ENCODE measurements around the gene MREG.
"Not testable (repeated sequence)": the region's sequence is repeated elsewhere in the genome, so short reads cannot be mapped to it uniquely, and the experiment has no call there.

Gene MREG

GRCh38 chr2:215997219-215997618 lies 16.1 kb downstream of the MREG start:
- TF ChIP-seq, protein P1, sequence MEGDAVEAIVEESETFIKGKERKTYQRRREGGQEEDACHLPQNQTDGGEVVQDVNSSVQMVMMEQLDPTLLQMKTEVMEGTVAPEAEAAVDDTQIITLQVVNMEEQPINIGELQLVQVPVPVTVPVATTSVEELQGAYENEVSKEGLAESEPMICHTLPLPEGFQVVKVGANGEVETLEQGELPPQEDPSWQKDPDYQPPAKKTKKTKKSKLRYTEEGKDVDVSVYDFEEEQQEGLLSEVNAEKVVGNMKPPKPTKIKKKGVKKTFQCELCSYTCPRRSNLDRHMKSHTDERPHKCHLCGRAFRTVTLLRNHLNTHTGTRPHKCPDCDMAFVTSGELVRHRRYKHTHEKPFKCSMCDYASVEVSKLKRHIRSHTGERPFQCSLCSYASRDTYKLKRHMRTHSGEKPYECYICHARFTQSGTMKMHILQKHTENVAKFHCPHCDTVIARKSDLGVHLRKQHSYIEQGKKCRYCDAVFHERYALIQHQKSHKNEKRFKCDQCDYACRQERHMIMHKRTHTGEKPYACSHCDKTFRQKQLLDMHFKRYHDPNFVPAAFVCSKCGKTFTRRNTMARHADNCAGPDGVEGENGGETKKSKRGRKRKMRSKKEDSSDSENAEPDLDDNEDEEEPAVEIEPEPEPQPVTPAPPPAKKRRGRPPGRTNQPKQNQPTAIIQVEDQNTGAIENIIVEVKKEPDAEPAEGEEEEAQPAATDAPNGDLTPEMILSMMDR (IDR thresholded peaks at IDR 0.05; ENCODE audit: control insufficient read depth, extremely low read depth, insufficient read depth), result no peak
- no peak overlapping the region for H3K4me3 ChIP-seq (ENCODE audit: low read depth, low read length)
- DNase-seq (ENCODE audit: low read depth), result no peak

DNA sequence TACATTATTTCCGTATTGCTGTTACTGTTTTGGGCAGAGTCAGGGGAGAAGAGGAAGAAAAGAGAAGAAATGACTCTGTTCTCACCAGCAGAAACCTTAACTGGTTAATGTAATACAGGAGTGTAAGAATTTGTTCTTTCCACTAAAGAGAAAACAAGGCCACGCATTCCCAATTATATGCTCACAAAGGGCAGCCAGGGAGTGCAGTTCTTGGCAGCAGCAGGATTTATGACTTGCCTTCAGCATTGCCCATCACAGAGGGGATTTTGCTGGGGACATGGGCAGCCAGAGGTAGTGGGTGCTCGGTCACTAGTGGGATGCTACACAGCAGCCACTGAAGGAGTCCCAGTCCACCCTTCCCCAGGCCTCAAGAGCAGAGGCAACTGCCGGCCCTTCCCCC lies 18.4 kb downstream of the MREG start:
- no peak overlapping the region for H3K4me3 ChIP-seq (ENCODE audit: low read depth, low read length)
- DNase-seq (ENCODE audit: low read depth), result no peak
- TF ChIP-seq, protein P1 (IDR thresholded peaks at IDR 0.05; ENCODE audit: control insufficient read depth, extremely low read depth, insufficient read depth), result no peak

GRCh38 chr2:215988556-215989207 lies 24.7 kb downstream of the MREG start:
- DNase-seq (ENCODE audit: low read depth); H3K4me3 ChIP-seq (ENCODE audit: low read depth, low read length): not testable (repeated sequence)

DNA sequence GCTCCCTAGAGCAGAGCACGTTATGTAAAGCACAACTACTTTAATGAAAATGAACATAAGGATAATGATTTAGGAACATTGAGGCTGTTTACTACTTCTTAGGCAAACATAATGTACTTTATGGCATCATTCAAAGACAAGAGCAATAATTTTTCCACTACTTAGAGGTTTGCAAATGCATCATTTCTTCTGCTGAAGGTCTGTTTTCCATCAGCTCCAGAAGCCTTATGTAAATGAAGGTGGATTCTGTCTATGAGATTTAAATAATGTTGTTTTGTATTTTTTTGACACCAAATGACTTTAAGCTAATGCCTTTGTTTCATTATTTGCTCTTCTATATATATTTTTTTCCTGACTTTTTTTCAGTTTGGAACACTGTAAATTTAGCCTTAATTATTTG lies 28.1 kb downstream of the MREG start:
- DNase-seq (ENCODE audit: low read depth), result no peak
- TF ChIP-seq, protein P1 (IDR thresholded peaks at IDR 0.05; ENCODE audit: control insufficient read depth, extremely low read depth, insufficient read depth), result no peak
- no peak overlapping the region for H3K4me3 ChIP-seq (ENCODE audit: low read depth, low read length)

- TF ChIP-seq, protein P1 (IDR thresholded peaks at IDR 0.05; ENCODE audit: control insufficient read depth, extremely low read depth, insufficient read depth), result no peak
- H3K4me3 ChIP-seq (ENCODE audit: low read depth, low read length), result no peak overlapping the region
- no peak for DNase-seq (ENCODE audit: low read depth)
Observed at GRCh38 chr2:215984661-215985060, 28.7 kb downstream of the MREG start.

GRCh38 chr2:215983581-215984351 lies 29.6 kb downstream of the MREG start:
- H3K4me3 ChIP-seq (ENCODE audit: low read depth, low read length), result no peak overlapping the region
- TF ChIP-seq, protein P1 (IDR thresholded peaks at IDR 0.05; ENCODE audit: control insufficient read depth, extremely low read depth, insufficient read depth), result no peak
- DNase-seq (ENCODE audit: low read depth), result no peak

GRCh38 chr2:215982465-215982875 lies 30.9 kb downstream of the MREG start:
- peak; percentile 88 for DNase-seq (ENCODE audit: low read depth)
- no peak overlapping the region for H3K4me3 ChIP-seq (ENCODE audit: low read depth, low read length)
- TF ChIP-seq, protein P1 (IDR thresholded peaks at IDR 0.05; ENCODE audit: control insufficient read depth, extremely low read depth, insufficient read depth), result no peak
